ENCODE results near the gene MEIS1. TPM values are rescaled to one million over a fixed set of nuclear protein-coding genes. Genes with fewer than 3 reads are reported as not detected.
"Not testable (repeated sequence)": the region's sequence is repeated elsewhere in the genome, so short reads cannot be mapped to it uniquely, and the experiment has no call there.

The MEIS1 gene
- total RNA-seq, 1 donor from 2014 or later: not detected

GRCh38 chr2:66464930-66465637 lies 30.2 kb downstream of the MEIS1 start:
- intact Hi-C loops (cut with micrococcal nuclease): no loop called here

GRCh38 chr2:66466433-66466832 lies 31.5 kb downstream of the MEIS1 start:
- intact Hi-C loops (cut with micrococcal nuclease): no loop called here

- intact Hi-C loops (cut with micrococcal nuclease): no loop called here
Measured at GRCh38 chr2:66467718-66468117, 32.8 kb downstream of the MEIS1 start.

- intact Hi-C loops (cut with micrococcal nuclease): no loop called here
Measured at GRCh38 chr2:66469214-66469902, 34.4 kb downstream of the MEIS1 start.

GRCh38 chr2:66470199-66470598 lies 35.3 kb downstream of the MEIS1 start:
- intact Hi-C loops (cut with micrococcal nuclease): no loop called here

- intact Hi-C loops (cut with micrococcal nuclease): no loop called here
Measured at GRCh38 chr2:66472225-66472843, 37.4 kb downstream of the MEIS1 start.

- intact Hi-C loops (cut with micrococcal nuclease): no loop called here
Measured at GRCh38 chr2:66477135-66477842, 42.4 kb downstream of the MEIS1 start.

- intact Hi-C loops (cut with micrococcal nuclease): no loop called here
Measured at GRCh38 chr2:66478299-66478698, 43.4 kb downstream of the MEIS1 start.

- intact Hi-C loops (cut with micrococcal nuclease): no loop called here
Measured at GRCh38 chr2:66478731-66479316, 43.9 kb downstream of the MEIS1 start.

- intact Hi-C loops (cut with micrococcal nuclease): no loop called here
Measured at GRCh38 chr2:66481100-66481549, 46.2 kb downstream of the MEIS1 start.

- intact Hi-C loops (cut with micrococcal nuclease): not testable (repeated sequence)
Measured at GRCh38 chr2:66485252-66485651, 50.3 kb downstream of the MEIS1 start.

GRCh38 chr2:66488946-66489345 lies 54.0 kb downstream of the MEIS1 start:
- intact Hi-C loops (cut with micrococcal nuclease): no loop called here

GRCh38 chr2:66489436-66489835 lies 54.5 kb downstream of the MEIS1 start:
- intact Hi-C loops (cut with micrococcal nuclease): no loop called here

- intact Hi-C loops (cut with micrococcal nuclease): no loop called here
Measured at GRCh38 chr2:66490588-66491001, 55.7 kb downstream of the MEIS1 start.

GRCh38 chr2:66494708-66495107 lies 59.8 kb downstream of the MEIS1 start:
- intact Hi-C loops (cut with micrococcal nuclease): no loop called here

- intact Hi-C loops (cut with micrococcal nuclease): no loop called here
Measured at GRCh38 chr2:66495788-66496640, 61.1 kb downstream of the MEIS1 start.

GRCh38 chr2:66496670-66497420 lies 61.9 kb downstream of the MEIS1 start:
- intact Hi-C loops (cut with micrococcal nuclease): no loop called here

GRCh38 chr2:66497431-66498288 lies 62.7 kb downstream of the MEIS1 start:
- intact Hi-C loops (cut with micrococcal nuclease): no loop called here

All from T-helper 1 cell treated with Interleukin-12 subunit alpha and Interleukin-12 subunit beta and Interleukin-4 antibody, amounts not matched to agents 30 ng/mL and 1 ng/mL, for 36 hours (primary cell).